HG03460 (cell line): ENCODE results near the gene FHOD3.
"Not testable (repeated sequence)": the region's sequence is repeated elsewhere in the genome, so short reads cannot be mapped to it uniquely, and the experiment has no call there.

ENCODE experiments used
- ATAC-seq: cut with Tn5 transposase; IDR thresholded peaks from one replicate; pipeline ENCODE4 v1.9.1; 2021; ENCODE audit not compliant: unreplicated experiment

The FHOD3 gene

DNA sequence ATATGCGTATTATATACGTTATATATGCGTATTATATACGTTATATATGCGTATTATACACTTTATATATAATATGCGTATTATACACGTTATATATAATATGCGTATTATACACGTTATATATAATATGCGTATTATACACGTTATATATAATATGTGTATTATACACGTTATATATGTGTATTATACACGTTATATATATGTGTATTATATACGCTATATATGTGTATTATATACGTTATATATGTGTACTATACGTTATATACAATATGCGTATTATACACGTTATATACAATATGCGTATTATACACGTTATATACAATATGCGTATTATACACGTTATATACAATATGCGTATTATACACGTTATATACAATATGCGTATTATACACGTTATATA is 465.5 kb downstream of the FHOD3 start:
- not testable (repeated sequence) for ATAC-seq

DNA sequence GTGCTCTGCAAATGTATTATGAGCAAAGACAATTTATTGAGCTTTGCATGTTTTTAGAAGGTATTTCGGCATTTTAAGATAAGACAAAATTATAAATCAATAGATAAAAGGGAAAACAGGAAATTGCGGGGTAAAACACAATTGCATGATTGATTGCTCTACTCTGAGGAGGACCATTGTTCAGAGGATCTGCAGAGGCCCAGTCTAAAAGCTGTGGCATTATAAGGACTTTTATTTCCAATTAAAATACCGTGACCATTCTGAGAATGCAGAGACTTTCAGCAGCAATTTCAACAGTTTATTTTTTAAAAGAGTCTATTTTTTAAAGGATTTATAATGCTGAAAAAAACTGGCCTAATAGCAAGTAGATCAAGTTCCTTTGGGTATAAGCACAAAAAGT is 469.3 kb downstream of the FHOD3 start:
- no peak for ATAC-seq

DNA sequence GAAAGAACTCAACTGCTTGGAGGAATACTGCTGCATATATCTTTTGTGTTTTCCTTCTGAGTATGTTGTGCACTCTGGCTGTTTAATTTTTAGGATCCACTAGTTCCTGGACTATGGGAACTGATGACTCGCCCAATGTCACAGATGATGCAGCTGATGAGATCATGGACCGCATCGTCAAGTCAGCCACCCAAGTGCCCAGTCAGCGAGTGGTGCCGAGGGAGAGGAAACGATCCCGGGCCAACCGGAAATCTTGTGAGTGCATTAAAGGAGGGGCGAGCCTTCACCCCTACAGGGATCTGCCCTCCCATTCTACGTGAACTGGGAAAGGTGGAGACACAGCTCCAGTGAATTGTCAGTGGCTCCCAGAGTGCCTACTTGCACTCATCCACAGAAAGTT is 471.7 kb downstream of the FHOD3 start:
- ATAC-seq: no peak

DNA sequence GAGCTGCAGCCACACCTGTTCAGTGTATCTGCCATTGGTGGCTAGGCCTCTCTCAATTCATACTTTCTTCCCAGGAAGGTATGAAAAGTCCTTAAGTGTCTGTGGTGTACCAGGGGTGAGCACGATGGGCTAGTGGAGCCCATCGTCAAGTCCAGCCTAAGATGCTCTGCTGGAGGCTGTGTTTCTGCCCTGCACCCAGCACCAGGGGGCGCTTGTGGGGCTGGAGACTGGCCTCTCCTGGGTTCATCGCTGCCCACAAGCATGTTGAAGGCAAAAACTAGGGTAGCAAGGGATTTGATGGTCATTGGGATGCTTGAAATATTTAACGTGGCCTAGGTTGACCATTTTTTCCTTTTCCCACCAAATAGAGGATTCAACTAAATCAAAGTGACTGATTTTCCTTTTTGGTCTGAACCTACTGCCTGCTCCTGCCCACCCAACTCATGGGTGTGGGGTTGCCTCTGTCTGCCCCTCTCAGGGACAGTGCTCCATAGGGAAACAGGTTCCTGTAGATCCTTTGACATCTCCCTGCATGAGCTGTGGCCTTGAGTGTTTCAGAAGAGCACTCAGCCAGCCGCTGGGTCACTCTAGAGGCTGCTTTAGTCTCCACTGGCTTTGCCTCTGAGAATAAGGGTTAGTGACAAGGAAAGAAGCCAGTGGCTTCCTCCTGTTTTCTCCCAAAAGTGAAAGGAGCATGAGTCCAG is 472.2 kb downstream of the FHOD3 start:
- ATAC-seq: no peak

GRCh38 chr18:36770315-36770946 is 472.9 kb downstream of the FHOD3 start:
- no peak for ATAC-seq

- ATAC-seq: no peak
Observed at GRCh38 chr18:36771245-36771644, 473.7 kb downstream of the FHOD3 start.

DNA sequence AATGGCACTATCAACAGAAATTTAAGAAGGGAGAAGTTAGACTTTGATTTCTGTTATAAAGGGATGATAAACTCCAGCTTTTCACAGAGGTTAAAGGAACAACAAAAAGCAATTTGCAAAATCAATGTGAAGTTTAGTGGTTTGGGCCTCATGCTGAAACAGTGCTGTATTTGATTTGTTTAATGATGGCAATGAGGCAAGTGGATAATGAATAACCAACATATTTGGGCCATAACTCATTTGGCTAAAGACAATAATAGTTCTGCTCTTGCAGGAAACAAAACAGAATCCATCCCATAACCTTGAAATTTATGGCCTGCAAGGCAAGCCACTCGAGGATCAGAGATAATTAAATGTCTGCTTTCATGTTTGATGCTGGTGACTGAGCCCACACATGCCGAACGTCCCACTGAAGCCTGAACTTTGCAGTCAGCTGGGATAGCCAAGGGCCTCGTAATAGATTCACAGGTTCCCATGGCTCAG is 474.8 kb downstream of the FHOD3 start:
- no peak for ATAC-seq

DNA sequence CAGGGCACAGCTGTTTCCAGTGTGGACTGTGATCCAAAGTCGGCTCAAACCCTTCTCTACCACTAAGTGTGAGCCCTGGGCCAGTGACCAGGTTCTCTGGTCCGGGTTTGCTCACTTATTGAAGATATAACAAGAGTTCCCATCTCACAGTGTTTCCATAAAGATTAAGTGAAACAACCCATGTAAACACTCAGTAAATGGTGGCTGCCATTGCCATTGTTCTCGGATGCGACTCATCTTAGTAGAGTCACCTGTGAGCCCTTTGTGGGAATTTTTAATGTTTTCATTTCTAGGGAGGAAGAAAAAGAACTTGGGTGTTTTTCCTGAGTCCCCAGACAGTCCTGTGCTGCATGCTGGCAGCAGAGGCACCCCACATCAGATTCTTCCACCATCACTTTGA is 477.9 kb downstream of the FHOD3 start:
- ATAC-seq: no peak

DNA sequence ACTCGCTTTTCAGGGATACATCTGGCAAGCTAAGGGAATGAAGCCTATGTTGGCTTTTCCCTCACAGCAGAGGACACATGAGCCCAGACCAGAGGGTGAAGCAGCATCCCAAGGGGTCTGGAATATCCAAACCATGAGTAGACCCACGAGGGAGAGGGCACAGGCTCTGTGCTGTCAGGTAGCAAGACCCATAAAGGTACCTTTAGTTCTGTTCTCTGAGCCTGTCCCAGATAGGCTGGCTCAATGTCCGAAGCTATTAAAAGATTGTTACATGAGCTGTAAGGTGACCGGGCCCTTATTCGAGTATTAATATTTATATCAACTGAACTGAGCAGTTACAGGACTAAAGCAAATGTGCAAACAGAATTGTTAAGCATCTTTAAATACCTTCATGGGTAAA is 479.1 kb downstream of the FHOD3 start:
- no peak for ATAC-seq

- no peak for ATAC-seq
Observed at GRCh38 chr18:36777566-36777965, 480.1 kb downstream of the FHOD3 start.

GRCh38 chr18:36780748-36781147 is 483.2 kb downstream of the FHOD3 start:
- no peak for ATAC-seq

DNA sequence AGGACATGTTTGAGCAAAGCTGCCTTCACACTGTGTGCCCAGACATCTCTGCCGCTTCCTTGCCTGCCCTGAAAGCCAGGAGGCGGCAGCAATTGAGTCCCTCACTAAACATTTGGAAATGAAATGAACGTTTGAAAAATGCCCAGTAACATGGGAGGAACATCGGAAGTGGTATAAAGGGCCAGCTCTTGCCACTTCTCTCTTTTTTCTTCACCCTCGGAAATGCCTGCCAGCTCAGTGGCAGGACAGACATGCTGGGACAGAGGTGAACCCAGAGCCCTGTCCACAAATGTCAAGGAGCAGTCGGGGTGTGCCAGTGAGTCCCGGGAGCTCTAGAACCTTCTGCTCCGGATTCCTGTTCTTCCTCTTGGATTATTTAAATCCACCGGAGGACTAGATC is 485.2 kb downstream of the FHOD3 start:
- ATAC-seq: no peak

DNA sequence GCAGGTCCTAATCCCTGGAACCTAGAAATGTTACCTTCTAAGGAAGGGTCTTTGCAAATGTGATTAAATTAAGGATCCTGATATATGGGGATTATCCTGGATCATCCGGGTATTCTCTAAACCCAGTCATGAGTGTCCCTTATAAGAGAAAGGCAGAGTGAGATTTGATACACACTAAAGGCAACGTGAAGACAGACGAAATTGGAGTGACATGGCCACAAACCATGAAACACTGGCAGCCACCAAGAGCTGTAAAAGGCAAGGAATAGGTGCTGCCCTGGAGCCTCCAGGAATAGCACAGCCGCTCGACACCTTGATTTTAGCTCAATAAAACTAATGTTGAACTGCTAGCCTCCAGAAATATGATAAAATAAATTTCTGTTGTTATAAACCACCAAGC is 486.3 kb downstream of the FHOD3 start:
- no peak for ATAC-seq

DNA sequence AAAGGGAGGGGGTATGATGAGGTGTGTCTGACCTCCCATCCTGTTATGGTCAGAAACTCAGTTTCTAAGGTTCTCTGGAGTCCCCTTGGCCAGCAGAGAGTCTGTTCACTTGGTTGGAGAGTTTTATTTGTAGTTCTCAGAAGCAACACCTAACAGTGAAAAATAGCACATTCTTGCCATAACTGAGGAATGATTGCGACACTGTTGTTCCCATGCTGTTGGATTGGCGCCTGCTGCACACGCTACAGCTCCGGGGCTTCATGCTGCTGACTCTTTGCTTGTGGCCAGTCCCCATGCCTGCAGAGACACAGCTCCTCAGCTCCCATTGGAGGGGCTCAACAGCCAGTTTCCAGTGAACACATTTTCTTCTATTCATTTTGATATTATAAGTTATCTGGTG is 489.2 kb downstream of the FHOD3 start:
- no peak for ATAC-seq

- ATAC-seq: no peak
Observed at GRCh38 chr18:36792634-36793283, 495.2 kb downstream of the FHOD3 start.

- no peak for ATAC-seq
Observed at GRCh38 chr18:36798738-36799473, 501.4 kb downstream of the FHOD3 start.

GRCh38 chr18:36805105-36805504 is 507.6 kb downstream of the FHOD3 start:
- ATAC-seq: no peak

GRCh38 chr18:36808681-36809080 is 511.2 kb downstream of the FHOD3 start:
- no peak for ATAC-seq

DNA sequence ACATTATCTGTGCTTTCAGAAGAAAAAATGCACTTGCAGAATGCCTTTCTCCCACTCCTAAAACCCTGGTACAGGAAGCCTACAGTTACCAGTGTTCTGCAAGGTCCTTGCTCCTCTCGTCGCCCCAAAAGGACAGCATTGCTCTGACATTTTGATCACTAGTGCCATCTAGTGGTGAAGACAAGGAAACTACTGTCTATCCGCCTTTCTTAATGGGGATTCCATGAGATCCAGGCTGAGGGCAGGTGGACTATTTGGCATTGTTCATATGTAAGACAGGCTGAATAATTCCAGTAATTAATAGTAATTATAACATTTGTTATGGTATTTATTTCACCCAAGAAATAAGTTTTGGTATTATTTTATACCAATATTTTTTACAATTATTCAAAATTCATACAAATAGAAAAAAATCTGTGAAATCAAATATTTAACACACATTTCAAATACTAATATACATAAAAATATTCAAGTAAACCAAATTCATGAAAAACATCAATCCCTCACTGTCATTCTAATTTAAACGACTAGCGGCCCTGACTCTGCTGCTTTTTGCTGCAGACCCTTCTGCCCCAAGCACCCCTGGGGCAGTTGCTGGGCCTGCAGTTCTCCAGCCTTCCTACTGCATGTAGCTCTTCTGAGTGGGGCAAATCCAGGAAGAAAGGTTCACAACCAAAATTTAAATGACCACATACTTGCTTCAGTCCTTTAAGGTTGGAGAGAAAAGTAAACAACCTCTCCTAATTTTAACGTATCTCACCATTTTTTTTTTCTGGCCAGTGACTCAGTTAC is 512.3 kb downstream of the FHOD3 start:
- ATAC-seq: peak; percentile 92

GRCh38 chr18:36811430-36811829 is 513.9 kb downstream of the FHOD3 start:
- ATAC-seq: no peak

- ATAC-seq: no peak
Observed at GRCh38 chr18:36811955-36812354, 514.4 kb downstream of the FHOD3 start.
